GM03348 (cell line): Measurements from ENCODE around the gene ASIC5.

ENCODE experiments used
- DNase-seq: peaks from one replicate; pipeline ENCODE4 v3.0.0; 2012; ENCODE audit warnings: low spot score

Gene ASIC5

GRCh38 chr4:155879767-155880166 lies 13.7 kb upstream of the ASIC5 start:
- no peak for DNase-seq

DNA sequence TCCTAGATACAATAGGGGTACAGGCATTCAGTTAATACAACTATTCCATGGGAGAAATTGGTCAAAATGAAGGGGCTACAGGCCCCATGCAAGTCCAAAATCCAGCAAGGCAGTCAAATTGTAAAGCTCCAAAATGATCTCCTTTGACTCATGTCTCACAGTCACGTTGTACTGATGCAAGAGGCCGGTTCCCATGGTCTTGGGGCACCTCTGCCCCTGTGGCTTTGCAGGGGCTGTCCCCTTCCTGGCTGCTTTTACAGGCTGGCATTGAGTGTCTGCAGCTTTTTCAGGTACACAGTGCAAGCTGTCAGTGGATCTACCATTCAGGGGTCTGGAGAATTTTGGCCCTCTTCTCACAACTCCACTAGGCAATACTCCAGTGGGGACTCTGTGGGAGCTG lies 12.5 kb upstream of the ASIC5 start:
- DNase-seq: no peak

GRCh38 chr4:155877971-155878370 lies 11.9 kb upstream of the ASIC5 start:
- DNase-seq: no peak

DNA sequence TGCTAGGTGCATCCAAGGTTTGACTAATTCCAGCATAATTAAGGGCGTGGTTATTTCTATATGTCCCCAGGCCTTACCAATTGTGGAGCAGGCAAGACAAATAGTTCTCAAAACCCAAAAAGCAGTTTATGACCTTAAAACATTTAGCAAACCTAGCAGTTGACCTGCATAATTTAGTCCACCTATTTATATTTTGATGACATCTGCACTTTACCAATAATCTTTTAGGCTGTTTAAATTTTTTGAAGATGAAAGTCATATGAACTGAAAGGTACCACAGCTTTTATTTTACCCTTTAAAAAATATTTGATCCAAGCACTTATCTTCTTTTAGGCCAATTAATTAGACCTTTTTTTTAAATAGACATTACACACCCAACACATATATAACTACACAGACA lies 9.8 kb upstream of the ASIC5 start:
- no peak for DNase-seq

- no peak for DNase-seq
Observed at GRCh38 chr4:155855897-155856296, 10.2 kb downstream of the ASIC5 start.

DNA sequence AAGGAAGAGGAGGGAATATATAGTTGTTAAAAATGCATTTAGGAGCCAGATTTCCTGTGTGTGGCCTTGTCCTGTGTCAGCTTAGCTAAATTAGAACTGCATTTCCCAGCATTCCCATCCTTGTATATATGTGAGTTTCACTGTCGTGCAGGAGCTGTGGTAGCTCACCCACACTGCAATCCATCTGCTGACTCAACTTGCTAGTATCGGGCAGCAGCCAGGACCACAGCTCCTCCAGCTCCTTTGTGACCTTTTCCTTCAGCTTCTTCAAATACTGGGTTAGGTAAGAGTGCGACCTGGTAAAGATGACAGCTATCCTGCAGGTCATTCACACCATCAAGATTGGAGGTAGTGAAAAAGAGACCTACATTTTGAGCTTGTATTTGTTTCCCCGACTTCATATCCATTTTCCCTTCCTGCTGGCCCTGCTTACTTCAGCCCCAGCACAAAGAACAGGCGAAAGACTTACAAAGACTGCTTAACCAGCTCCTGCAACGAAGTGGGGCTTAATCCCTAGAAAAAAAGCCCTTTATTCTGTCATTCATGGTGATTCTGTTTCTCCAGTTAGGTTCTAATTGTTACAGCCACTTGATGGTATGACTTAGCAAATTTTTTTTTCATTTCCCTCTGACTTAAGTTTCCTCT lies 11.4 kb downstream of the ASIC5 start:
- peak; percentile 31 for DNase-seq

DNA sequence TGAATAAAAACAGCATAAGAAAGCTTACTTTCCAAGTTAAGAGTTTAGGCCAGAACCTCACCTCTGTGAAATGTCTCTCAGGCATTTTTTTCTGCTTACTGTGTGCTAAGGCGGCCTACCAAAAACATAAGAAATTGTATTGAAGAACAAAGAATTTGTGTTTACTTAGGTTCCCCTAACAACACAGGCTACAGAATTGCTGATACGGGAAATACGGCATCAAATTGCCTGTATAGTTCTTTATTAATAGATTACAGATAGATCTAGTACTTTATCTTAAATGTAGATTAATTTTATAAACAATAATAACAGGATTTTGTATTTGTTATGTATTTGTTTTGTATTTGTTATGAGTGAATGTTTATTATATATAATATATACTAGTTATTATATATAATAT lies 12.9 kb downstream of the ASIC5 start:
- no peak for DNase-seq

DNA sequence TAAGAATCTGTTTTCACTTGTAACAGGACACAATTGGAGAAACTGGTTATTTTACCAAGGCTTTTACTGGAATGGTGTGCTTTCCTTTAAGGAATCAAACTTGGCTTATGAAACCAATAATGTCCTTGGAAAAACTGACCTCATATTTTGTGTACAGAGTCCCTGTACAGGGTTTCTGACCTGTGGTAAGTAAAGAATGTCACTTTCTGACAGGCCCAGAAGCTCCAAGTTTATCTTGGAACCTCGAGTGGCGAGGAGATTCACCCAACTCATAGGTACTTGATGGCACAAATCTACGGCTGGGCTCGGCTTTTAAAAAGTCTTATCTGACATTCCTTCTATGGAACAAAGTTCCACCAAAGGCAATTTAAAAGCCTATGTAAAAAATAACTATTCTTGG lies 17.0 kb downstream of the ASIC5 start:
- DNase-seq: no peak

DNA sequence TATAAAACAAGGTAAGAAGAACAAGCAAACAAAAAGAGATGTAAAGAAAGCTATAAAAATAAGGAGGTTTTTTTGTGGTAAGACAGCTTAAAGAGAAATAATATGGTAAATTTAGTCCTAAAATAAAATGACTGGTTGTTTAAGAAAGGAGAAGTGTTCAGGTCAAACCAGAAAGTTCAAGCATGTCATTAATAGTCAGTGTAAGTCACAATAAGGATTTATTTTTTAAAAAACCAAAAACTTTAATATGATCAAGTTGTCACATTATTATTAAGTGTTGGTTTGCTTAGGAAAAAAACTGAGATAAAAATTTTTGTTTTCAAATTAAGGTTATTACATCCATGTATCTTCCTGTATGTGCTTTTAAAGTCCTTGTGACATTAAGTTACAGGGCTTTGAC lies 19.1 kb downstream of the ASIC5 start:
- no peak for DNase-seq

GRCh38 chr4:155842080-155842479 lies 24.0 kb downstream of the ASIC5 start:
- no peak for DNase-seq

DNA sequence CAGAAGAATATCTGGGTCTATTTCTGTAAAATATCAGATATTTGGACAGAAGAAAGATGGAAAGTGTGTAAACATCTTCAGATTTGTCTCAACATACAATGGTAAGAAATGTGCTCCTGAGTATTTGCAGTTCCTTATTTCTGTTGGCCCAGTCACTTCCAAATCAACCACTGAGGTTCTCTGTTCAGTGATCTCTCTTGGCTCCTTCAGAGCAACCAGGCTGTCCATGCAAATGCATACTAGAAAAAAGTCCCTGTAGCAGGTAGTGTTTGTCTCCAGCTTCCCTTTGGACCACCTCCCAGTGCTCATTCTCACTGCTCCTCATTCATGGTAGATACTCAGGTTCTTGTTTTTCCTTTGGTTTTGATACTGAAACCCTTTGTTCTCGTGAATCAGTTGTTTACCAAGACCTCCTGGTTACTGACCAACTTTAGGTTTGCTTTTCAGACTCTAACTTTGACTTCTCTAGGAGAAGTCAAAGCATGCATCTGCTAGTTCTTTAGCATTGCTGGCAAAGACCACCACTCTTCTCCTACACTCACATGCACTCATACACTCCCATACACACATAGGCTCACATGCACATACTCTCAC lies 28.8 kb downstream of the ASIC5 start:
- DNase-seq: no peak

GRCh38 chr4:155832664-155833063 lies 33.4 kb downstream of the ASIC5 start:
- DNase-seq: no peak

DNA sequence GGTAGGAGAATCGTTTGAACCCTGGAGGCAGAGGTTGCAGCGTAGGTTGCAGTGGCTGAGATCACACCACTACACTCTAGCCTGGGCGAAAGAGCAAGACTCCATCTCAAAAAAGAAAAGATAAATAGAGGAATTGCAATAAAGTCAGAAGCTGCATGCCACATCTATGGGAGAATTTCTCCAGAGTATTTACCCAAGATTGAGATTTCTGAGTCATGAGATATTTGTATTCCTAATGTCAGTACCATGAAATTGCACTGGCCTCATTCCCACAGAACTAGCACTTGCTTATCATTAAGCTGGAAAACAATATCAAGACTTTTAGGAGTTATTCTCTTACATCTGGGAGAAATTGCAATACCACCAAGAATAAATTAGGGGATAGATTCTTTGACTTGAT lies 37.4 kb downstream of the ASIC5 start:
- no peak for DNase-seq

DNA sequence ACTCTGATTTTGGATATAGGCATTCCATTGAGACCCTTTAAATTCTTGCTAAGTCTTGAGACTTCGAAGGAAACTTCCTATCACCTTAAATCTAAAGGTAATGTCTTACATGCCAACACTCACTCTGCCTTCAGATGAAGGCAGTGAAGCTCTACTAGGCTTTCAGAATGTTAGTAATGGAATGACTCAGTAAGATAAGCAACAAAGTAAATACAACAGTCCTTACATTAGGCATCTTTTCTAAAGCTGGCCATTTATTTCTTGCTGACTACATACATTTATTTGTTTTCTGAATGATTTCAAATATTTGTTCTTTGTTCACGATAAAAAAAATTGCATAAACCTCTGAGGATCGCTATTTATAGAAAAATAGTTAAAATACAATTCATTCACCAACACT lies 43.5 kb downstream of the ASIC5 start:
- no peak for DNase-seq

DNA sequence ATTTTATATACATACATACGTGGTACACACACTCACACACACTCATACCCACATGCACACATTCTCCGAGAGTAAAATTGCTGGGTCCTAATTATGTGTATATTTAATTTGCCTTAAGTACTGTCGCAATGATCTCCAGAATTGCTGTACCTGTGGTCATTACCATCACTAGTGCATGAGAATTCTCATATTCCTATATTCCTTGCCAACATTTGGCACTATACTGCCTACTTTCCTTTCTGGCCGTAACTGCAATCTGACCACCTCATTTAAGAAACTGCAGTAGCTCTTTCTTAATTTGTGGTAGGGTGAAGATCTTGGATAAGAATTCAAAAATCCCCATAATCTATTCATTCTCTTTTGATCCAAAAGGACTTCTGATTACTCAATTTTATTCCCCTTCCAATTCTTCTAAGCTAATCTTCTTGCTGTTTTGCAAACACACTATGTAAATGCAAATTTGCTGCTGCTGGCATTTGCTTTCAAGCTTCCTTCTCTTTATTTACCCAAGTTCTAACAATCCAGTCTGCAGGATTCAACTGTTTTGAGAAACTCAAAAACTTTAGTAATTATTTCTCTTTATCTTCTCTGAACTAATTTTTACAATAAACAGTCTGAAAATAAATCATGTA lies 45.1 kb downstream of the ASIC5 start:
- DNase-seq: no peak

DNA sequence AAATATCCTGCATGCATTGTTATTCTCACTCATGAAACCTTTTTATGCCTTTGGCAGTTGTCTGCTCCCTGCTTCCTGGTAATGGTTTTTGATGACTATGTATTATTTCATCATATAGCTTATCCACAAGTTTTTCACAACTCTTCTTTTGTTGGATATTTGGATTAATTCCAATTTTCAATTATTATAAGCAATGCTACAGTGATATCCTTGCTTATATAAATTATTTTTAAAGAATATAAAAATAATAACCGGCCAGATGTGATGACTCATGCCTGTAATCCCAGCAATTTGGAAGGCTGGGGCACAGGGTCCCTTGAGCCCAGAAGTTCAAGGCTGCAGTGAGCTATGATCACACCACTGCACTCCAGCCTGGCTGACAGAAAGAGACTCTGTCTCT lies 47.0 kb downstream of the ASIC5 start:
- DNase-seq: no peak

DNA sequence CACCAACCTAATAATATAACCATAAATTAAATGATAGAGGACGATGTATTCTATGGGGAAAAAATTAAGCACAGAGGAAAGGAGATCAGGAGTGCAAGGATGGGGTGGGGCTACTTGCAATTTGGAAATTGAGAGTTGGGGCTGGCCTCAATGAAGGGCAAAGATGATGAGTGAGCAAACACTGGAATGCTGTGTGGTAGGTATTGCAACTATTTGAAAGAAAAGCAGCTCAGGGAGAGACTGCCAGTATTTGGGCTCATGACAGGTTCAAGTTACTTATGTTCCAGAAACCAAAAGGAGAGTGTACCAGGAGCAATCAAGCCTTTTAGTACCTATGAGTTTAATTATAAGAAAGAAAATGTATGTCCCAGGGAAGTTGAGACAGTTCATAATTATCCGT lies 47.4 kb downstream of the ASIC5 start:
- peak; percentile 6 for DNase-seq

DNA sequence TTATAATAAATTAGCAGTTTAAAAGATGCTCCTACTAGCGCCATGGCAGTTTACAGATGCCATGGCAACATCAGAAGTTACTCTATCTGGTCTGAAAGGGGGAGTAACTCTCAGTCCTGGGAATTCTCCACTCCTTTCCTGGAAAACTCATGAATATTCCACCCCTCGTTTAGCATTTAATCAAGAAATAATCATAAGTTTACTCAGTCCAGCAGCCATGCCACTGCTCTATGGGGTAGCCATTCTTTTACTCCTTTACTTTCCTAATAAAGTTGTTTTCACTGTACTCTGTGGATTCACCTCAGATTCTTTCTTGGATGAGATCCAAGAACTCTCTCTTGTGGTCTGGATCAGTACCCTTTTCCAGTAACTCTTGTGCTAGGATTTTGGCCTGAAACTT lies 55.0 kb downstream of the ASIC5 start:
- no peak for DNase-seq

- peak; percentile 71 for DNase-seq
Observed at GRCh38 chr4:155809835-155810234, 56.2 kb downstream of the ASIC5 start.

DNA sequence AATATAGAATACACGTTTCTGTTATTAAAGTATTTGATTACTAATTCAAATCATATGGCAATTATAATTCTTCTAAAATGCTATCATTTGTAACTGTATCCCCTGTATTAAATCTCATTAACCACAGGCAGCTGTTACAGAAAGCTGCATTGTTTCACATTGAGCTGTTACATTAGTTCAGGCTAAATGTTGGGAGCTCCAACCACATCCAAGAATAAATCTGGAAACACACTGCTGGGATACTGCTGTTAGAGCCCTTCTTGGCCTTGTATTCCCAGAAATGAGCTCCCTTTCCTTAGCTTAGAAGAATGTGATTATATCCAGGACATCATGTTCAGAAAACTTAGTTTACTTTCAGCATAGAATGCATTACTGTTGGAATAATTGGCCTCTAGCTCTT lies 59.1 kb downstream of the ASIC5 start:
- peak; percentile 46 for DNase-seq

- DNase-seq: no peak
Observed at GRCh38 chr4:155805016-155805415, 61.1 kb downstream of the ASIC5 start.

DNA sequence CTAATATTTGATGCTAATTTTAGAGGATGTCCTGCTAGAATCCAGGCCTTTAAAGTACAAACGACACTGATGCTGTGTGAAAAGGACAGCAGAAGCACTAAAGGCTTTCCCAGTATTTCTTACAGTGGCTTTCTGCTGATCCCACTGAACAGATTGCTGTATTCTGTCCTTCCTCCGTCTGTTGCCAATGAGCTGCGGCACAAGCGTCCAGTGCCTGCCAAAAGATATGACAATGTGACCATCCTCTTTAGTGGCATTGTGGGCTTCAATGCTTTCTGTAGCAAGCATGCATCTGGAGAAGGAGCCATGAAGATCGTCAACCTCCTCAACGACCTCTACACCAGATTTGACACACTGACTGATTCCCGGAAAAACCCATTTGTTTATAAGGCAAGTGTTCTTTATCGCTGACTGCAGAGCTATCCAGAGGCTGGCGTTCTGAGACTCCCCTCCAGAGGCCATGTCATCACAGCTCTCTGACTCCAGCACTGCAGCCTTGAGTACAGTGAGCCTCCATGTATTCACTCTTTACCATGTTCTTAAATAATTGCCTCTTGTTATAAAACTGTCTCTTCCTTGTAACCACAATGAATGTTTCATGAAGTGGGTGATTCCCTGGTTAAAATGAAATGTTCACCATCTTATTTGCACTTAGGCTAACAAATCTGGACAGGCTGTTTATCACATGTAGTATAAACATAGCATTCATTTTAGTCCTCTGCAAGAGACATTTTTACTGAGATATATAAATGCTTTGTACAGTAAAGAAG lies 63.7 kb downstream of the ASIC5 start:
- DNase-seq: no peak

DNA sequence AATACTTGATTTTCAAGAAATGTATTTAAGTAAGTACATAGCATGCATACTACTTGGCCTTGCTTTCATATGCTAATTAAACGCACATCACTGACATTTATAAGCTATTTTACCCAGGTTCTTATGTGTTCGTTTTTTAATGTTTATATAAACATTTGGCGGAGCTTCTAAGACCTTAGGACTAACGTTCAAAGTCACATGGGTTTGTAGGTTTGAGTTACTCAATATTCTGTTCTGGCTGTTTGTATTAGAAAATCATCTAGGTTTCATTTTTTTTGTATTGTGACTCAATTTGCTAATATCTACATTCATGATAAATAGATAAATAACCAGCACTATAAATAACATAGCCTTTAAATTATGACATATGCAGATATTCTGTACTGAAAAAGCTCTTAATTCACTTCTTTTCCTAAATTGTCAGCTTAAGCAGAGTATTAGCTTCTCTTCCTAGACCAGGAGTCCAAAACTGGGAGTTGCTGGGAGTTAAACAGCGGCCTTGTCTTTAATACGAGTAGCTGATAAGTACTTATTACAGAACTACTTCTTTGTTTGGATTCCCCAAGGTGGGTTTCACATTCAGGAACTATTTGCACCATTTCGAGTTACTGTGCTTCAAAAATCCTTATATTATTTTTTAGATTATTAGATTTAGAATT lies 65.3 kb downstream of the ASIC5 start:
- no peak for DNase-seq
